Measurements from ENCODE around the gene CUX1.

DNA sequence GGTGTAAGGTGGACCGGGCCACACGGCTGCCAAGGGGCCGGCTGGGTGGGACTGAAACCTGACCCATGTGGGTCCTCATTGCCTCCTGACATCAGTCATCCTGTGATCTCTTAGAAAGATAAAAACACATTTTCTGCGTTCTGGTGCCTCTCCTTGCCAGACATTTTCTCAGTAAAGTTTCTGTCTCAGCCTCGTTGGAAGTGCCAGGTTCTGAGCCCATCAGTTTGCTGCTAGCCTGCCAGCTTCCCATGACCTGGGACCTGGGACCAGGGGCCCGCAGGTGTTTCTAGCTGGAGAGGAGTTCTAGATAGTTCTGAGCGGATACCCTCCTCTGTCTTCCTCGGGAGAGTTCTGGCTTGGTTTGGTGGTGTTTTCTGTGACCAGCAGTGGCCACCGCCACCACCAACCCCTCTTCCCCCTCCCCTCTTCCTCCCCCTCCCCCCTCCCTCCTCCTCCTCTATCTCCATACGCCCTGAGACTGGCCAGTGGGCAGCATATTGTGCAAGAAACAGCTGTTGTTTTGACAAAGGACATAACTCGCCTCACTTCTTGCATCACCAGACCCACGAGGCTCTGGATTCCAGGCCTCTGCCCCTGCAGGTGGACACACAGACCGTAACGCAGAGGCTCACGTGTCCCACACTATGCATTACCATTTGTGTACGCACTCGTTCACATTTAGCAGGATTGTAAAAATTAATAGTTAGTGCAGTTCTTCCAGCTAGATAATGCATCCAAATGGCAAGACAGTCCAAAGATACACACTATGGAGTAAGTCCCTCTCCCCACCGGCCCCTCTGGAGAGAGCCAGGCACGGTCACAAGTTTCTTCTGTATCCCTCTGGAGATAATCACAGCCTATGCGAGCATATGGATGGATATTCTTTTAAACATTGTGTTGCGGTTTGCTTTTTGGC lies 94.6 kb downstream of the CUX1 start:
- TF ChIP-seq, protein P1, sequence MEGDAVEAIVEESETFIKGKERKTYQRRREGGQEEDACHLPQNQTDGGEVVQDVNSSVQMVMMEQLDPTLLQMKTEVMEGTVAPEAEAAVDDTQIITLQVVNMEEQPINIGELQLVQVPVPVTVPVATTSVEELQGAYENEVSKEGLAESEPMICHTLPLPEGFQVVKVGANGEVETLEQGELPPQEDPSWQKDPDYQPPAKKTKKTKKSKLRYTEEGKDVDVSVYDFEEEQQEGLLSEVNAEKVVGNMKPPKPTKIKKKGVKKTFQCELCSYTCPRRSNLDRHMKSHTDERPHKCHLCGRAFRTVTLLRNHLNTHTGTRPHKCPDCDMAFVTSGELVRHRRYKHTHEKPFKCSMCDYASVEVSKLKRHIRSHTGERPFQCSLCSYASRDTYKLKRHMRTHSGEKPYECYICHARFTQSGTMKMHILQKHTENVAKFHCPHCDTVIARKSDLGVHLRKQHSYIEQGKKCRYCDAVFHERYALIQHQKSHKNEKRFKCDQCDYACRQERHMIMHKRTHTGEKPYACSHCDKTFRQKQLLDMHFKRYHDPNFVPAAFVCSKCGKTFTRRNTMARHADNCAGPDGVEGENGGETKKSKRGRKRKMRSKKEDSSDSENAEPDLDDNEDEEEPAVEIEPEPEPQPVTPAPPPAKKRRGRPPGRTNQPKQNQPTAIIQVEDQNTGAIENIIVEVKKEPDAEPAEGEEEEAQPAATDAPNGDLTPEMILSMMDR (IDR thresholded peaks at IDR 0.05; ENCODE audit: insufficient read depth, low read depth, low read length), result no peak
- TF ChIP-seq EZH2 (IDR thresholded peaks at IDR 0.05; ENCODE audit: insufficient read depth, low read length), result no peak

Measured in astrocyte (in vitro differentiated cells and primary cell).